CD4-positive, alpha-beta T cell treated with Interleukin-4 for 1 hour (primary cell): Measurements from ENCODE around the gene CTNNA3.
"Not testable (repeated sequence)": the region's sequence is repeated elsewhere in the genome, so short reads cannot be mapped to it uniquely, and the experiment has no call there.

ENCODE experiments used
- DNase-seq, 2 donors: peaks; one replicate each; pipeline ENCODE4 v3.0.0-alpha.2; 2020 to 2022

The CTNNA3 gene

DNA sequence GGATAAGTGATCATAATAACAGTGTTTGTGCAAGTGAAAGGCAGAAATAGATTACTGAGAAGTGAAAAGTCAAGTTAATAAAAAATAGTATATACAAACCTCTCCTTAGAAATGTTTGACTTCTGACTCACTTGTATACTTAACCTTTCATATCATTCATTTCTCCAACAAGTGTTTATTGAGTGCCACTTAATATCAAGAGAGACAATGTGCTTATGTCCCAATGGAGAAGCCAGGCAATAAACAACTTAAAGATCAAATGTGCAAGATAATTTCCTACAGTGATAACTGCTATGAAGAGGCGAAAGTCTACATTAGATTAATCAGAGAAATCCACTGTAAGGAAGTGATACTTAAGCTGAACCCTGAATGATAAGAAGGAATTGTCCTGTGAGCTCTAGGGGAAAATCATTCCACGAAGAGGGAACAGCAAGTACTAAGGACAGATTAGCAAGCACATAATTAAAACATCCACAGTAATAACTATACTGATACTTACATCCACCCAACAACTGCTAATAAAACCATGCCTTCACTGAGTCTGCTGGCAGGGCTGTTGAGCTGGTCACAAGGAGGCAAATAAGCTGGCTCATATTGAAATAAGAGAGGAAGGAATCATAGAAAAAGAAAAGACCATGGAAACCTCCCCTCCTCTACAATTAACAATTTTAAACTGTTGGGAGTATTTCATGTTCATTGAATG, 203.5 kb downstream of the CTNNA3 start:
- no peak for DNase-seq

DNA sequence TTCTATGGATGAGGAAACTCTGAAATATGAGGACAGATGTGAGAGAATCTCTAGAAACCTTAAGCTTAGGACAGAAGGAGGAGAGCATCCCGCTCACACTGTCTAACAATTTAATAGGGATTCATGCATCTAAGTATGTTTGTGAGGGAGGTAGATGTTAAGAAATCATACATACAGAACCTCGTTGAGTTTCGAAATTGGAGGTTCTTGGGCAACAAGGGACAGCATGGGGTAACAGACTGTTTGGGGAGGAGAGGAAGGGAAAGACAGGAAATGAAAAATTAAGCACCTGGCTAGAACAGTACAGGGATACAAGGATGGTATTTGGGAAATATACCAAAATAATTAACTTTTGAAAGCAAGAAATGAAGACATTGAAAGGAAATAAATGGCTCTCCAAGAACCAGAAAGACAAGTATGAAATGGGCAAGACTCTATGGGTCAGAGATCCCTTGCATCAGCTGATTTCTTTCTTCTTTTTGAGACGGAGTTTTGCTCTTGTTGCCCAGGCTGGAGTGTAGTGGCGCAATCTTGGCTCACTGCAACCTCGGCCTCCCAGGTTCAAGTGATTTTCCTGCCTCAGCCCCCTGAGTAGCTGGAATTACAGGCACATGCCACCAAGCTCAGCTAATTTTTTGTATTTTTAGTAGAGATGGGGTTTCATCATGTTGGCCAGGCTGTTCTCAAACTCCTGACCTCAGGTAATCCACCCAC, 207.9 kb downstream of the CTNNA3 start:
- no peak for DNase-seq

DNA sequence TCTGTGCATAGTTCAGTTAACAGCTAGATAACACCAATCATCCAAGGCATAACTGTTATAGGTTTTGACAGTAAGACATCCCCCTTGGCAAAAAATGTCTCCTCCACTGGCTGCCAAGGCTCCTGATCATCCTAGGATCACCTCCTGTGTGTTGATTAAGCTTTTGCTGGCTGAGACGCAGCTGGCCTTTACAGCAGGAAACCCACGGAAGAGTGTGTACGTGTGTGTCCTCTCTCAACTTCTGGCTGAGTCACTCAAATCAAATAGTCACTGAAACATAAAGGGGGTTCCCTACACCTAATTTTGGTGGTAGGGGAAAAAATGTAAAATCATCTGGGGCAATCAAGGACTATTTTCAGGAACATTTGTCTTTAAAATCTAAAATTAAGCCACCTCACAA, 208.8 kb downstream of the CTNNA3 start:
- DNase-seq, result no peak

DNA sequence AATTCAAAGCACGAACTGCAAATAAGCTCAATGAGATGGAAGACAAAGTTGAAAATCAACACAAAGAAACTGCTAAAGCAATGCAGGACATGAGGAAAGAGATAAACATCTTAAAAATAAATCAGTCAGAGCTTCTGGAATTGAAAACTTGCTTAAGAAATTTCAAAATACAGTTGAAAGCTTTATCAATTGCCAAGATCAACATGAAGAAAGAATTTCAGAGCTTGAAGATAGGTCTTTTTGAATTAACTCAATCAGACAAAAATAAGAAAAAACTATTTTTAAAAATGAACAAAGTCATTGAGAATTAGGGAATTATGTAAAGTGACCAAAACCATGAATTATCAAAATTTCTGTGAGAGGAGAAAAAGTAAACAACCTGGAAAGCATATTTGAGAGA, 218.1 kb downstream of the CTNNA3 start:
- DNase-seq, result no peak

DNA sequence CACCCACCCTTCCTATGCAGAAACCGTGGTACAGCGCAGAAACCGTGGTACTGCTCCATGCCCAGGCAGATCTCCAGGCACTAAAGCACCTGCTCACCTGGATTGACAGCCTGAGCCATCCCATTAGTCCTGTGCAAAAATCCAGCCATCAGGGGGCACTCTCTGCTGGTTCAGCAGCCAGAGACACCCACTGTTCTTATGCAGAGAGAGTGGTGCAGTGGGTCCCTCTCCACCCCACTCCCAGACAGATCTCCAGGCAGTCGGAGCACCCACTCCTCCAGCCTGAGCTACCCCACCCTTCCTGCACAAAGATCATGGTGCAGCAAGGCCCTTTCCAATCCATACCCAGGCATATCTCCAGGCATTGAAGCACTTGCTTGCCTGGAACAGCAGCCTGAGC, 219.8 kb downstream of the CTNNA3 start:
- no peak for DNase-seq

DNA sequence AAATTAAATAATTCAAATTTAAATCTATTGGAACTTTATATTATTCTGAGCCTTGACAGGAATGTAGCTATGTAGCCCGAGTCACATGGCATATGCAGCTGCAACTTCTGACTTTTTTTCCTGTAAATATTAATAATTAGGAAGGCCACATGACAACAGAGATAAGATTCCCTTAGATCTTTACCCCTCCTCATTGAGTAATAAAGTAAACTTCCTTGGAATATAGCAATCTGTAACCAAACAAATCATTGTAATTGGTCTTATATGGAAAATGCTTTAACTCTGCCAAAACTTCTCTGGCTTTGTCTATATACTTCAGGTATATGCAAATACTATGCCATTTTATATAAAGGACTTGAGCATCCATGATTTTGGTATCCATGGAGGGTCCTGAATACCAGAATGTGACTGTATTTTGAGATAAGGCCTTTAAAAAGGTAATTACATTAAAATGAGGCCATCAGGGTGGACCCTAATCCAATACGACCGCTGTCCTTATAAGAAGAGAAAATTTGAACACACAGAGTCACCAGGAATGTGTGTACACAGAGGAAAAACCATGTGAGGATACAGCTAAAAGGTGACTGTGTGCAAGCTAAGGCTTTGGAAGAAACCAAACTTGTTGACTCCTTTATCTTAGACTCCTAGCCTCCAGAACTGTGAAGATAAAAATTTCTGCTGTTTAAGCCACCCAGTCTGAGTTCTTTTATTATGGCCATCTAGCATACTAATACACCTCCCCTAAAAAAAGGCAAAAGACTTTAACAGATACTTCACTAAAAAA, 222.0 kb downstream of the CTNNA3 start:
- no peak for DNase-seq

DNA sequence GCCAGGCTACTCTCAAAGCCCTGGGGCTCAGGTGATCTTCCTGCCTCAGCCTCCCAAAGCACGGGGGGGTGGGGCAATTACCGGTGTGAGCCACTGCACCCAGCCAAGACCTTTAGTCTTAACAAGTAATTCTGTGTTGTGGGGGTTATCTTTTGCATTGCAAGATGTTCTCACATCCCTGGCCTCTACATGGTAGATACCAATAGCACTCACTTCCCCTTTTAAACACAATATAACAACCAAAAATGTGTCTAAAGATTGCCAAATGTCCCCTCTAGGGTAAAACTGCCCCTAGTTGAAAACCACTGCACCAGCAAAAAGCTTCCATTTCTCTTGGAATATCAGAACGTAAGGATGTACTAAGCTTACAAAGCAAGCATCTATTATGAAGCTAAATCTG, 225.0 kb downstream of the CTNNA3 start:
- no peak for DNase-seq

DNA sequence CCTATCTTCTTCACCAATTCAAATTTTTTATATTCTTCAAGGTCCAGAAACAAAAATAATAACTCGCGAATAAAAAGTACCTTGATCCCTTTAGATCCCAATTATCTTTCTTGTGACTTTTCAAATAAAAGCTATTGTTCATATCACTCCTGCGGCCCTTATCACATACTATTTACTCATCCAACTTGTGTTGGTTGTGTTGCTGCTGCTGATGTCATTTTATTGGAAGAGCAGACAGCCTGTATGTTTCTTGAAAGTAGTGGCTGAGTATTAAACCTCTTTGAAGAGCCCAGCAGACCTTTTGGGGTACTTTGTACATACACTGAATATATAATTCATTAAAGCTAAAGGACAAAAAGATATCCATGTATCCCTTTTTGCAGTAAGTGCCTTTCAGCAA, 231.7 kb downstream of the CTNNA3 start:
- DNase-seq, result no peak

DNA sequence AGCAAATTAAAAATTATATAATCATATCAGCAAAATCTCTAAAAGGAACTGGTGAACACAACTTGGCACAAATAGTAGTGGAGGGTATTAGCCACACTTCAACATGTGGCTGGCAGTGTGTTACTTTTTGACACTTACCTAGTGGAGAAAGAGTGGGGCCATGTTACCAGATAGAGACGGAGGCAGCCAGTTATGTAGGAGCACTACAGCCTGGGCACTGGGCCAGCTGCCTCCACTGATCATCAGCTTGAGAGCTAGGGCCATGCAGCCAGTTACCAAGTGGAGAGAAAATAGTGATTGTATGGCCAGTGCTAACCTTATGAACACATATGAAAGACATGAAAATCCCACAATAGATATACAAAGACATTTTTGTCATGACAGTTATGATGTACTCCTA, 243.1 kb downstream of the CTNNA3 start:
- DNase-seq, result no peak

DNA sequence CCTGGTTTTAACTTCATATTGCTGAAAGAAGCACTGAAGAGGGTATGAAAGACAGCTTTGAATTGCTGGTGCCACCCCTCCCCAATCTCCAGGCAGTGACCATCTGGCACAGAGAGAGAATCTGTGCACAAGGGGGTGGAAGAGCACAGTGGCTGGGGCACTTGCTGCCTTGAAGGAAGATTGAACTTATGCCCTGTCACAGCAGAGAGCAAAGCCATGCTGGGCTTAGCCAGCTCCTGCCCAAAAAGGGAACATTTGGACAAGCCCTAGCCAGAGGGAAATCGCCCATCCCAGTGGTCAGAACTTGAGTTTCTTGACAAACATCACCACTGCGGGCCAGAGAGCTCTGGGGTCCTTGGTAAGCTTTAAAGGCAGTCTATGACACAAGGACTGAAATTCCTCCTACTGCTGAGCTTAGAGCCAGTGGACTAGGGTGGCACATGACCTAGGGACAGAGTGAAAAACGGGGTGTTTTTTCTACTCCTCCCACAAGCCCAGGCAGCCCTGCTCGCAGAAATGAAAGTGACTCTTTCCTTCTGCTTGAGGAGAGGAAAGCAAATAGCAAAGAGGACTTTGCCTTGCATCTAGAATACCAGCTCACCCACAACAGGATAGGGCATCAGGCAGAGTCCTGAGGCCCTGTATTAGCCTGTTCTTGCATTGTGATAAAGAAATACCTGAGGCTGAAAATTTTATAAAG, 257.2 kb downstream of the CTNNA3 start:
- DNase-seq, result no peak

DNA sequence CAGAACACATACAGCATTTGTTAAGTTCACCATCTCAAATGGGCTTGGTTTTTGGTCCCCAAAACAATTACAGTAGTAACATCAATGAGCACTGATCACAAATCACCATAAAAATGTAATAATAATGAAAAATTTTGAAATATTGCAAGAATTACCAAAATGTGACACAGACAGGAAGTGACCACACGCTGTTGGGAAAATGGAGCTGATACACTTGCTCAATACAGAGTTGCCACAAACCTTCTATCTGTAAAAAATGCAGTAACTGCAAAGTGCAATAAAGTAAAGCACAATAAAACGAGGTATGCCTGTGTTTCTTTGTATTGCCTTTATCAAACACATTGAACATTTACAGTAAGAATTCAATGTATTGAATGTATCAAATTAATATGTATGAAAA, 262.7 kb downstream of the CTNNA3 start:
- DNase-seq, result no peak

DNA sequence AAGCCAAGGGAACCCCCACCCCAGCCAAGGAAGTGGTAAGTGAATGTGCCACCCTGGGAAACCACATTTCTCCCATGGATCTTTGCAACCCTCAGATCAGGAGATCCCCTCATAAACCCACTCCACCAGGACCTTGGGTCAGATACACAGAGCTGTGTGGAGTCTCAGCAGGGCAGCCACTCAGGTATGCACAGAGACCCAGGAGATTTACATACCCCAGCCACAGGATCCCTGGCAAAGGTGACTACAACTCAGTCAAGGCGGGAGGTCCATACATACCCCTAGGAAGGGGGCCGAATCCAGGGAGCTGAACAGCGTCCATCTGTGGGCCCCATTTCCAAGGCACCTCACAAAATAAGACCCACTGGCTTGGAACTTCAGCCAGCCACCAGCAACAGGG, 293.4 kb downstream of the CTNNA3 start:
- no peak for DNase-seq

DNA sequence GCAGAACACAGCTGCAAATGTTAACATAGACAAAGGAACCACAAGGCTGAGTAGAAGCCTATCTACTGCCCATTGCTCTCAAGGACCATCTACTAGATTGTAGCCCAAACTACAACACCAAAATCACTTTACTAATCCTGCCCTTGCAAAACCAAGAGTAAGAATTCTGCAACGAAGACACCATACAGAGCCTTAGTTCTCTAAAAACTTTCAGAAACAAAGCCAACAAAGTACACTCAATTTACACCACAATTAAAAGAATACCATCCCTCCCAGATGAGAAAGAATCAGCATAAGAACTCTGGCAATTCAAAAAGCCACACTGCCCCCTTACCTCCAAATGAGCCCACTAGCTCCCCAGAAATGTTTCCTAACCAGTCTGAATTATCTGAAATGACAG, 294.3 kb downstream of the CTNNA3 start:
- DNase-seq, result no peak

DNA sequence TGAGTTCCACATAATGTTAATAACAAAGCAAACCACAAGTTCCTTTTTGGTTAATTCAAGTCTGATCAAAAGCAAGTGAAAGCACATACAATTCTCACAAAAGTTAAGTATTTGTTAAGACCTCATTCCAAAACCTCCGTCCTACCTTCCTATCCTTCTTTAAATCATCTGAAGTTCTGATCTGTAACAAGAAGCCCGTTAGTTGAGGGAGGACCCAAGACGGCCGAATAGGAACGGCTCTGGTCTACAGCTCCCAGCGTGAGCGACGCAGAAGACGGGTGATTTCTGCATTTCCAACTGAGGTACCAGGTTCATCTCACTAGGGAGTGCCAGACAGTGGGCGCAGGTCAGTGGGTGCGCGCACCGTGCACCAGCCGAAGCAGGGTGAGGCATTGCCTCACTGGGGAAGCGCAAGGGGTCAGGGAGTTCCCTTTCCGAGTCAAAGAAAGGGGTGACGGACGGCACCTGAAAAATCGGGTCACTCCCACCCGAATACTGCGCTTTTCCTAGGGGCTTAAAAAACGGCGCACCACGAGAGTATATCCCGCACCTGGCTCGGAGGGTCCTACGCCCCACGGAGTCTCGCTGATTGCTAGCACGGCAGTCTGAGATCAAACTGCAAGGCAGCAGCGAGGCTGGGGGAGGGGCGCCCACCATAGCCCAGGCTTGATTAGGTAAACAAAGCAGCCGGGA, 309.0 kb downstream of the CTNNA3 start:
- DNase-seq, result not testable (repeated sequence)

DNA sequence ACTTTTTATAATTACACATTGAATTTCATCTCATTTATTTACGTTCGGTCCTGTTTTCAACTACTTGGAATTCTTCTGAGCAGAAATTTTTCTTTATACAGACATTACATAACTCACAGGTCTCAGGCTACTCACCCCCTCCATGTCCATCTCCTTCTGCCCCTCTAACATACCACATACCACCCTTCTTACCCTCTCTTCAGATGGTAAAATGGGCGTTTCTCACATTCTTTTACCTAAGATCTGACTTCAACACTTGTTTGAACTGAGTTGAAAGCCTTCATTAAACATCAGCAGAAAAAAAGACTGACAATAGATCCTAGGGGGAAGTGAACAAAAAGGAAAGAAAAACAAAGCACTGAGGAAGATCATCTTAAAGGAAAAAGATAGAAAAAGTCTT, 309.7 kb downstream of the CTNNA3 start:
- no peak for DNase-seq

DNA sequence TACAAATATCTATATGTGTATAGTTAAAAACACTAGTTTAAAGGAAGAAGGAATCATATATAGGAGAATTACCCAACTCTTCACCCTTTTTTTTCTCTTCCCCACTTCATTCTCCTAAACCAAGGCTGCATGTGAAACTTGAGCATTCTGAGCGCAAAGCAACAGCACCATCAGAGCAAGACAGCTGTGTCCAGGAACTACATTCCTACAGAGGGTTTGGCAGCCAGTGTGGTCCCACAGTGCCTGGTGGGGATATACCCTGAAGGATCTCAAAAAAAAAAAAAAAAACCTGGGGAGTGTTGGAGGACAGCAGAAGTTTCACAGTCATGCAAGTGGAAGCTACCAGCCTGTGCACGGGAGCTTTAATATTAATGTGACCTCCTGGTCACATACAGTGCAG, 310.4 kb downstream of the CTNNA3 start:
- no peak for DNase-seq

DNA sequence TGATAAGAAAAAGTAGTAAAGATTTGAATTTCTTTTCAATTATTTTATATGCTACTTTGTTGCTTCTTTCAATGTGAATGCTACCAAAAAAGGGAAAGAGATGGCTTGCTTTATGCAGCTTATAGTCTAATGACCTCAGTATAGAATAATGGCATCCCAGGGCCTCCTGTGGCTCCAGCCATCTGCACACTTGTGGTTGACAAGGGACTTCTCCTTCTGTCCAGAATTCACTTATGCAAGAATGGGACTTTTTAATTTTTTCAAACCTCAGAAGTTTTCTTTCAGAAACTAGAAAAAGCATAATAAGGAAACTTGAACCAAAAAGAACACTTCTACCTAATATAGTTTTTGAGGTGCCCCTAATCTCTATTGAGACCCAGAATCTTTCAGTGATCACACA, 310.9 kb downstream of the CTNNA3 start:
- DNase-seq, result no peak

DNA sequence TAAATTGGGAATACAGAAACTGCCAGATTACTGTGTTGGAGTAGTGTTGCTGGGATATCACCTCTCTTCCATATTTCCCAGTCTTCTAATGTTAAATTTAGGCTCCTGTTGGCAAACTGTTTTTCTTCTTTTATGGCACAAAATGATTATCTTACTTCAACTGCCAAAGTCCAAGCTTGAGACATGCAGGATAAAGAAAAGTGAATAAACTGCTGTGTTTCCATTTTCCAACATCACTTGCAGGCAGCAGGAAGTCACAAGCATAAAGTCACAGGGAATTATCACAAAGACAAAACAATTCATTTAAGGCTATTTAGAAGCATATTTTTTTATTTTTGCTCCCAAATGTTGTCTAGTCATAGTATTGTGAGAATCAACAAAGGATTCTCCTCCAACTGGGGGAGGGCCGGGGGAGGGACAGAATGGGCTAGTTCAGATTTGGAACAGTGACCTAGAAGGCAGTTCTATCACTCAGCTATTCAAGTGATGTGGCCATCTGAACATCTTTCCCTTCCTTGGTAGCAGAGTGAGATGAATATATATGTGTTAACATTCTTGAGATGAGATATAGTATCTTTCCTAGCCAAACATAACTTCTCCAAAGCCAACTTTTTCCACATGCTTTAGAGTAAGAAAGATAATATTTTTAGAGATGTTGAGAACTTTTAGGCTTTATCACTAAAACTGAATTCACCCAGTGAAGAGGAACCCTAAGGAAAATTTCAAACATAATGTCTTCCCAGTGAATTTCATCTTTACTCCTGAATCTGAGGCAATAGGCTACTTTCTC, 364.7 kb downstream of the CTNNA3 start:
- DNase-seq, result no peak

DNA sequence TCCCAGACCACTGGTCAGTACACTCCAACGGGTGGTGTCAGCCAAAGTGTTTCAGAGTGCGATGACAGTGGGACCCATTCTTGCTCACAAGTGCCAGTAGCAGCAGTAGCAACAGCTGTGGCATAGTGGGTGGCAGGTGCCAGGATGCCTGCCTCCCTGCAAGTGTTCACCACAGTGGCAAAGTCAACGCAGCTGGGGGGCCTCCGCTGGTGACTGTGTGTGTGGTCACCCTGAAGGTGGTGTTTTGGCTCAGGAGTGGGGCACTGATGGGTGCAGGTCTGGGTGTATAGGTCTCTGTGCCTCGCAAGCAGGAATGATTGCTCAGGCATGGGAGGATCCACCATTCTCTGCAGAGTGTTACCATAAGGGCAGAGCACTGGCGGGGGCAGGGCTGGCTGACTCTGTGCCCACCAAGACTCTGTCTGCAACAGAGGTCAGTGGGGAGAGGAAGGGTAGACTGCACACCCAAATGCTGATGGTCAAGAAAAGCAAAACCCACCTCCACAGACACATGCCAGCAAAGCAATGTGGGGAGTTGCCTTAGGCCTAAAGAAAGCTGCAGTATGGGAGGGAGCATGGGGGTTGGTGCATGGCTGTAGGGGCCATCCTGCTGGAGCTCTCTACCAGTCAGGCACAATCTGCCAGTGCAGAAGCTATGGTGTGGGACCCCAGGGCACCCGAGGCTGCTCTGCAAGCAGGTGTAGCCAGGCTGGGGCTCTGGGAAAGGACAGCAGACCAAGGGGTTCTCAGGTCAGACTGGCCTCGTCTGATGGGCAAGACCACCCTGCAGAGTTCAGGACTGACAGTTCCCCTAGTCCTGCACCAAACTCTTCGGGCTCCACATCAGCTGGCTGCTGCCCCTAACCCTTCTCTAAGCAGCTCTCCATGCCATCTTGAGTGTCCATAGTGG, 368.1 kb downstream of the CTNNA3 start:
- DNase-seq, result no peak

DNA sequence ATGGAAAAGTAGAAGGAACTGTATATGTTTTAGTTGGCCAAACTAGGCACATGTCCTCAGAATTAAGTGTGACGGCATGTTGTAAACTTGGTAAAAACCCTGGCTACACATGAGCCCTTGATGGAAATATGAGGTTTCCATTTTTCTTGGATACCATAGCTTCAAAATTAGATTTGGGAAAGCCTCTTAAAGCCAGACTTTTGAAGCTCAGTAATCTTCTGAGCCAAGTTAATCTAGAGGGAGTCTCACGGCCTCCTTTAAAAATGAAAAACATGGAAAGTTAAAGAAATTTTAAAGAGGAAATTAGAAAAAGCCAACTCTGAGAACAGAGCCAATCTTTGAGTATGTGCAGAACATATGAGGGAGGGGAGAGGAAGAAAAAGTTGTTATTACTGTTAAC, 376.0 kb downstream of the CTNNA3 start:
- DNase-seq, result no peak

DNA sequence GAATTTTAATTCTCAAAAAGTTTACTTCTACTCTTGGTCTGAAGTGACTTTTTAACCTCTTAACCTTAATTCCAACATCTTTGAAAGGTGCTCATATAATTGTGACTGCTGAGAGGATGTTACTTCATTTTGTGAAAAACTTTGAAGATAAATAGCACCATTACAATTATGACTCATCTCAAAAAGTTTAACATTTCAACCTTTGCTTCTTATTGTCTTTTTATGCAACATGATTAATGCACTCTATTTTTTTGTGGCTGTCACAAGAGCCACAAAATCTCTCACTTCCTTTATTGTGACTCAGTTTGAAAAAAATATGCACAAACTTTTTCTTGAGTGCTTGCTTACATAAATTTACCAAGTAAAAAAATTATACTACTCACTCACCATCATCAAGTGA, 387.1 kb downstream of the CTNNA3 start:
- no peak for DNase-seq
